Brain microvascular endothelial cell (primary cell): ENCODE results near the gene SPRN.
"Not testable (repeated sequence)": the region's sequence is repeated elsewhere in the genome, so short reads cannot be mapped to it uniquely, and the experiment has no call there.

Experiments
- DNase-seq: peaks from one replicate; pipeline ENCODE4 v3.0.0-alpha.2; 2020
- H3K27ac ChIP-seq: fragments of 250-450 bp; sonication (Bioruptor Pico); 2 replicates; pipeline ENCODE4 v1.5.1; 2020; ENCODE audit warnings: mild to moderate bottlenecking, moderate library complexity
- H3K27me3 ChIP-seq: fragments of 250-450 bp; sonication (Bioruptor Pico); replicated peaks from 2 replicates; pipeline ENCODE4 v1.5.1; 2020; ENCODE audit warnings: mild to moderate bottlenecking
- H3K36me3 ChIP-seq: fragments of 250-450 bp; sonication (Bioruptor Pico); replicated peaks from 2 replicates; pipeline ENCODE4 v1.5.1; 2020; ENCODE audit warnings: mild to moderate bottlenecking
- H3K4me3 ChIP-seq: 2 replicates; pipeline ENCODE4 v1.5.1; 2011; ENCODE audit warnings: low read depth, mild to moderate bottlenecking, control low read depth, low read length, moderate library complexity
- in situ Hi-C: cut with HindIII; loops from 2 replicates; pipeline ENCODE4 v1.10.0; 2017; ENCODE audit warnings: low sequenced_read_pairs, low pct_ligation_motif_present
- TF ChIP-seq, protein P1 (sequence below): IDR thresholded peaks from 2 replicates; pipeline ENCODE4 v1.5.1; 2011; ENCODE audit warnings: low read depth, mild to moderate bottlenecking, moderate library complexity, low read length, control low read depth, inconsistent platforms; ENCODE audit errors: missing control alignments

SPRN gene

DNA sequence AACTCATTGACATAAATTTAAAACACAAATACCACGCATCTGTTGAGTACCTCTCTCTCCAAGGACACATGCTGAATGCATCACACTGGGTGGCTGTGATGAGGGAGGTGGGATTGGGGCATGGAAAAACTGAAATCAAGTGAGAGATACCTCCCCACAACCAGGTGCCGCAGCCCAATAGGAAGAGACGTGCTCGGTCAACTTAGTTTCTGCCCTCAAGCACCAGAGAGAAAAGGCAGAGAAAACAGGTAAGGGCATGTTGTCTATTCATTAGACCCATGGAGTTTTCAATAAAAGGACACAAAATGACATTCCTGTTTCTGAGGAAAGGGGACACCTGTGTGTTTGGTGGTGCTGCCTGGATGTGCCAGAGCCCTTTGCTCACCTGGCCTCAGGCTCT, 5.1 kb upstream of the SPRN start:
- in situ Hi-C loops, DNase-seq, H3K36me3 ChIP-seq, H3K27me3 ChIP-seq, H3K27ac ChIP-seq, H3K4me3 ChIP-seq: not testable (repeated sequence)

DNA sequence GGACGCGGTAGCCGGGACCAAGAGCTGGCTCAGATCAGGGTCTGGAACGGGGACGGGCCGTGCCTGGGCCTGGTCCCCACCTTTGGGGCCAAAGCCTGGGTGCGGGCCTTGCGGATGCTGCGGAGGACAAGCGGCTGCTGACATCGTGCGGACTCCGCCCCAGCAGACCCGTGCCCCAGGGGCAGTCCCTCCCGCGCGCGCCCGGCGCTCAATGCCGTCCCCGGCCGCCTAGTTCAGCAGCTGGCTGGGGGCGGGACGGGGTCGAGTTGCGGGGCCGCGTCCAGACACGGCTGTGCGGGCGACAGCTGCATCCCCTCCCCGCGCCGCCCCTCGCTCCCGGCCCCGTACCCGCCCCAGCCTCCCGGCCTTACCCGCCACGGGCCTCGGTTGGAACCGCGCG, 323 bp downstream of the SPRN start:
- H3K36me3 ChIP-seq, in situ Hi-C loops, H3K27me3 ChIP-seq, H3K27ac ChIP-seq, DNase-seq, H3K4me3 ChIP-seq: not testable (repeated sequence)

DNA sequence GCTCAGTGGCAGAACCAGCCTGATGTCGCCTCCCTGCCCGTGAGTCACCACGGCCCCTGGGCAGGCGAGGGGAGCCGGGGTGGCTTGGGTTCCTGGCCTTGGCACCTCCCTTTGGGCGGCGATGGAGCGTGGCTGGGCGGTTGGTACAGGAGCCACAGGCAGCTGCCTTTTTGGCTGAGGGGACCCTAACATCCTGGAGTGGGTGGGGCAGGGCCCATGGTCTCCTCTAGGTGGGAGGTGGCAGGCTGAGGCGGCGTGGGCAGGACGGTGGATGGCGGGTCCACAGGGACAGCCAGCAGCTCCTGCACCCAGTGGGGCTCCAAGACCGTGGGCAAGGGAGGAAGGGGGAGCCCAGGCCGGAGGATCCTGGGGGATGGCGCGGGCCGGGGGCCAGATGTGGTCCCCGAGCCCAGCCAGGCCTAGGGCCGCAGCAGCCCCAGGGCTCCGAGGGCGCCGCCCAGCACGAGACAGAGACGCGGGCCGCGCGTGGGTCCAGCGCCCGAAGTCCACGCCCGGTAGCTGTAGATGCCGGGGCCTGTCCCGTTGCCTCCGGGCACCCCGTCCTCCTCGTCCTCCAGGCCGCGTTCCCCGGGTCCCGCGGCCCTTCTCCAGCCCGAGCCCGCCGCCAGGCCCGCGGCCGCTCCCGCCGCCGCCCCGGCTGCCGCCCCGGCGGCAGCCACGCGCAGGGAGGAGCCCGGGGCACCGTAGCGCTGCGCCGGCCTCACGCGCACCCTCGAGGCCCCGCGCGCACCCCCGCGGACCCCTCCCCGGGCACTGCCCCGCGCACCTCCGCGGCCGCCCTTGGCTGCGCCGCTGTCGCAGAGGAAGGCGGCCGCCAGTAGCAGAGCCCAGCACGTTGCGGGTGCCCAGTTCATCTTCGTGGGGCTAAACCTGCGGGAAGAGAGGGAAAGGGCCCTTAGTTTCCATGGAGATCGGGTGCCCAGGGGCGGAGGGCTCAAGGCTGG, 1.3 kb downstream of the SPRN start:
- no peak for DNase-seq
- in situ Hi-C loops = no loop called here
- no peak overlapping the region for H3K4me3 ChIP-seq

DNA sequence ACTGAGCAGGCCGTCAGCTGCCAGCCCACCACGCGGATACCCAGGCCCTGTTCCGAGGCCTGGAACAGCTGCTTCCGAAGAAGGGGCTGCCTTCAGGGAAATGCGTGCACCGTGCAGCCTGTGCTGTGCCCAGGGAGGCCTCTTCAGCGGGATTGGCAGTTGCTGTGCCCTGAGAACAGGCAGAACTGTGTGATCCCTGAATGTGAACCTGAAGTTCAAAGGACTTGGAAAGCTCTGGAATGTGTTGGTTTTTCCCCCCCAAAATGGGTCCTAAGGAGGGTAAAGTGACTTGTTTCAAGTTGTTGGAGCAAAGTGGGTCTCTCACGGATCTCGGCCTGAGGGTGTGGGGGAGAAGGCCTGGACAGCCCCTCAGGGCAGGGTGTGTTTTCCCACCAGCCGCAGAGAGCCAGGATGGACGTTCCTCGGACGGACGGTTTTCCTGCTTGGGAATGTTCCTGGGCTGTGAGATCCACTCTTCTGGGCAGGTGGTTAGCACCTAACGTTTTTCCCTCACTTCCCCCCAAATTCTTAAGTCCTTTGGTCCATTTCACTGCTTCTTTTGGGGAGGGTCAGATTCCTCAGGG, 2.1 kb downstream of the SPRN start:
- no peak for DNase-seq
- Histone ChIP-seq H3K4me3 (no peak overlapping the region), H3K27ac (no peak overlapping the region), H3K27me3 (peaks cover 5% of the 10 kb centered on the region), H3K36me3 (peaks cover 16% of the 10 kb centered on the region)
- TF ChIP-seq, protein P1, sequence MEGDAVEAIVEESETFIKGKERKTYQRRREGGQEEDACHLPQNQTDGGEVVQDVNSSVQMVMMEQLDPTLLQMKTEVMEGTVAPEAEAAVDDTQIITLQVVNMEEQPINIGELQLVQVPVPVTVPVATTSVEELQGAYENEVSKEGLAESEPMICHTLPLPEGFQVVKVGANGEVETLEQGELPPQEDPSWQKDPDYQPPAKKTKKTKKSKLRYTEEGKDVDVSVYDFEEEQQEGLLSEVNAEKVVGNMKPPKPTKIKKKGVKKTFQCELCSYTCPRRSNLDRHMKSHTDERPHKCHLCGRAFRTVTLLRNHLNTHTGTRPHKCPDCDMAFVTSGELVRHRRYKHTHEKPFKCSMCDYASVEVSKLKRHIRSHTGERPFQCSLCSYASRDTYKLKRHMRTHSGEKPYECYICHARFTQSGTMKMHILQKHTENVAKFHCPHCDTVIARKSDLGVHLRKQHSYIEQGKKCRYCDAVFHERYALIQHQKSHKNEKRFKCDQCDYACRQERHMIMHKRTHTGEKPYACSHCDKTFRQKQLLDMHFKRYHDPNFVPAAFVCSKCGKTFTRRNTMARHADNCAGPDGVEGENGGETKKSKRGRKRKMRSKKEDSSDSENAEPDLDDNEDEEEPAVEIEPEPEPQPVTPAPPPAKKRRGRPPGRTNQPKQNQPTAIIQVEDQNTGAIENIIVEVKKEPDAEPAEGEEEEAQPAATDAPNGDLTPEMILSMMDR = no peak
- in situ Hi-C loops = no loop called here

More for the DNA sequence above, 1.3 kb downstream of the SPRN start:
- Histone ChIP-seq H3K27ac (no peak overlapping the region), H3K27me3 (peaks cover 5% of the 10 kb centered on the region), H3K36me3 (peaks cover 13% of the 10 kb centered on the region)
- TF ChIP-seq, protein P1 = no peak

DNA sequence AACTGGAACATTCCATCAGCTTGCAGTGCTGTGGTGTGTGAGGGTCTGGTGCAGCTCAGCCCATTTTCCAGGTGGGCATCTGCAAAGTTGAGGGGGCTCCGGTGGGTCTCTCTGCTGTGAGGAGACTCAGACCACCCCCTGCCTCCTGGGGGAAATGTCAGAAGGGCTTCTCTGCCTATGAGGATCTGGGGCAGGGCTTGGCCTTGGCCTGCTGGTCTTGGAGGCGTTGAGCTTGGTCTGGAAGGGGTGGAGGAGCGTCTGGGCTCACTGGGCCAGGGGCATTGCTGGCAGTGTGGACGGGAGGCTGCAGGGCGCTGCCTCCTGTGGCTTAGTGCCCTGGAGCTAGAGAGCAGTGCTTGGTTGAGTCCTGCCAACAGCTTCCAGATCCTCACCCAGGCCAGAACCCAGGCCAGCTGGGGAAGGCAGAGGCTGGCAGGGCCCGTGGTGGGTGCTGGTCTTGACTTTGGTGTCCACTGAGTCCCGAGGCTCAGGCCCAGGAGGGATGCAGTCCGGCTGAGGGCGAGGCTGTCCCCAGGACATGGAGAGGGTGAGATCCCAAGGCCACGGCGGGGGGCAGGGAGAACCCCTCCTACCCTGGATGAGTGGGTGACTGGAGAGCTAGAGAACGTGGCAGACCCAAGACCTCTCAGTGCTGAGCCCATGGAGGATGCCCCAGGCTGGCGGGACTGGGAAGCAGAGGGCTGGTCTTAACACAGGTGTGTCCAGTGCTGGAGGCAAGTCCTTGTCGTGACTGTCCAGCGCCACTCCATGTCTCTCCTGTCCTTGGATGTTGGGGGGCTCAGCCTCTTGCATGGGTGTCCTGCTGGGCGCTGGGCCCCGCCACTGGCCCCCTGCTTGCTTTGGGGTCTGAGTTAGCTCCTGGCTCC, 2.8 kb downstream of the SPRN start:
- H3K4me3 ChIP-seq = no peak overlapping the region
- no peak for DNase-seq
- in situ Hi-C loops = no loop called here
- TF ChIP-seq, protein P1 = no peak
- peaks cover 16% of the 10 kb centered on the region for H3K36me3 ChIP-seq
- no peak overlapping the region for H3K27ac ChIP-seq
- H3K27me3 ChIP-seq = peaks cover 5% of the 10 kb centered on the region

DNA sequence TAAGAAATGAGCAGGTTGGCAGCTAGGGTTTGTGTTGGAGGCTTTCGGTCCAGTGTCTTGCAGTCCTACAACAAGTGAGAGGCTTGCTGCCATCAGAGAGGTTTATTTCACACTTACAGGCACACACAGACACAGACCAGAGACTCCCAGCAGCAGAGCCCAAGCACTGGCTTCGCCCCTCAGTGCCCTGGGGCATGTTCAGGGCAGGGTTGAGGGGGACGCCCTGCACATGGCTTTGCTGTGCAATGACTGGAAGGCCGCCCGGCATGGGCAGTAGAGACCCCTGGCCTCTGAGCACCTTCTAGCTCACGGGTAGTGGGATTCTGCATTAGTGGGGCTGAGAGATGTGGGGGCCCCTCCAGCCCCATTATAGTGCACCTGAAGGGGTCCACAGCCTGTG, 3.8 kb downstream of the SPRN start:
- in situ Hi-C loops = no loop called here
- no peak overlapping the region for H3K27ac ChIP-seq
- no peak overlapping the region for H3K4me3 ChIP-seq
- DNase-seq = no peak
- peaks cover 5% of the 10 kb centered on the region for H3K27me3 ChIP-seq
- peaks cover 20% of the 10 kb centered on the region for H3K36me3 ChIP-seq
- TF ChIP-seq, protein P1 = no peak
